AG09319 (cell line): ENCODE measurements around the gene CORO2A.
"Not testable (repeated sequence)": the region's sequence is repeated elsewhere in the genome, so short reads cannot be mapped to it uniquely, and the experiment has no call there.

ENCODE experiments used
- DNase-seq: peaks from one replicate; pipeline ENCODE4 v3.0.0-alpha.2; 2010; ENCODE audit warnings: low read depth; ENCODE audit errors: extremely low read depth
- CTCF ChIP-seq: IDR thresholded peaks from 2 replicates; pipeline ENCODE4 v1.5.1; 2011; ENCODE audit warnings: low read depth, mild to moderate bottlenecking, inconsistent platforms, low read length, moderate library complexity

The CORO2A gene

GRCh38 chr9:98084396-98084795 is 108.0 kb downstream of the CORO2A start:
- TF ChIP-seq CTCF: no peak
- no peak for DNase-seq

- TF ChIP-seq CTCF: no peak
- no peak for DNase-seq
Measured at GRCh38 chr9:98083566-98084183, 108.8 kb downstream of the CORO2A start.

- no peak for DNase-seq
- no peak for TF ChIP-seq CTCF
Measured at GRCh38 chr9:98083061-98083501, 109.4 kb downstream of the CORO2A start.

GRCh38 chr9:98081477-98082219 is 110.8 kb downstream of the CORO2A start:
- no peak for DNase-seq
- TF ChIP-seq CTCF: no peak

GRCh38 chr9:98080780-98081179 is 111.7 kb downstream of the CORO2A start:
- DNase-seq: no peak
- TF ChIP-seq CTCF: no peak

GRCh38 chr9:98080326-98080725 is 112.1 kb downstream of the CORO2A start:
- TF ChIP-seq CTCF: no peak
- DNase-seq: no peak

- TF ChIP-seq CTCF: no peak
- no peak for DNase-seq
Measured at GRCh38 chr9:98078895-98079294, 113.5 kb downstream of the CORO2A start.

- DNase-seq: not testable (repeated sequence)
Measured at GRCh38 chr9:98076514-98076890, 115.9 kb downstream of the CORO2A start.
